ENCODE measurements around the gene DCUN1D1.

DCUN1D1 gene

DNA sequence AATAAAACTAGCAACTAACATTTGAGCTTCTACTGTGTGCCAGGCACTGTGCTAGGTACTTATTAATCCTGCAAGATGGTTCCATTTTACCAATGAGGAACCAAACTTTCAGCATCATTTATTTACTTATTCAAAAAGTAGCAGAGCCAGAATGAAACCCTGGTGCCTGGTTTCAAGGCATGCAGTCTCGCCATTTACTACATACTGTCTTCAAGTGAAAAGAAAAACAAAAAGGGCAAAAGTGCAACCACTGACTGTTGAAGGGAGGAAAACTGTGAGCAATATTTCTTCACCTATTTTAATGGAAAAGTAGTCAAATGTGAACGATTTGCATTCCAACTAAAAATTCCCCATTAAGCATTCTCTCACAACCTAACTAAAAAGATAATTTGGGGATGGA, 8.7 kb downstream of the DCUN1D1 start:
- DNase-seq, result no peak

DNA sequence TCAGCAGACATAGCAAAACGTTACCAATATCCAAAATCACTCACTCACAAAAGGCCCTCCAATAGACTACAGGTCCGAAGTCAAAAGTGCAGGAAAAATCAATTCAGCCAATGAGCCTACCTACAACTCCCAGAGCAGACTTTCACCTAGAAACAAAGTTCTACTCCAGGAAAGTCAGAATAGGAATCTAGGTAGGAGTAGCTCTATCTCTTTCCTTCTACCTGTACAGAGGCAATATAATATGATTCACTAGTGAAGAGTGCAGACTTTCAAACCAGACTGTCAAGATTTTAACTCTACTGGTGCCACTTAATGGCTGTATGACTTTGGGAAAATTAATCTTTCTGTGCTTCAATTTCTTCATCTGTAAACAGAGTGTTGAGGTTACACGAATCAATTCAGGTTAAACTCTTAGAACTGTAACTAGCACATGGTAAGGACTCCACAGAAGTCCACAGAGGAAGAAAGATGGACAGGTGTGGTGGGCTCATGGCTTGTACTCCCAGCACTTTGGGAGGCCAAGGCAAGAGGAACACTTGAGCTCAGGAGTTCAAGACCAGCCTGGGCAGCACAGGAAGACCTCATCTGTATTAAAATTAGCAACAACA, 9.4 kb downstream of the DCUN1D1 start:
- no peak for DNase-seq

- no peak for DNase-seq
Measured at GRCh38 chr3:182969853-182970252, 10.5 kb downstream of the DCUN1D1 start.

GRCh38 chr3:182969277-182969676, 11.1 kb downstream of the DCUN1D1 start:
- DNase-seq, result no peak

DNA sequence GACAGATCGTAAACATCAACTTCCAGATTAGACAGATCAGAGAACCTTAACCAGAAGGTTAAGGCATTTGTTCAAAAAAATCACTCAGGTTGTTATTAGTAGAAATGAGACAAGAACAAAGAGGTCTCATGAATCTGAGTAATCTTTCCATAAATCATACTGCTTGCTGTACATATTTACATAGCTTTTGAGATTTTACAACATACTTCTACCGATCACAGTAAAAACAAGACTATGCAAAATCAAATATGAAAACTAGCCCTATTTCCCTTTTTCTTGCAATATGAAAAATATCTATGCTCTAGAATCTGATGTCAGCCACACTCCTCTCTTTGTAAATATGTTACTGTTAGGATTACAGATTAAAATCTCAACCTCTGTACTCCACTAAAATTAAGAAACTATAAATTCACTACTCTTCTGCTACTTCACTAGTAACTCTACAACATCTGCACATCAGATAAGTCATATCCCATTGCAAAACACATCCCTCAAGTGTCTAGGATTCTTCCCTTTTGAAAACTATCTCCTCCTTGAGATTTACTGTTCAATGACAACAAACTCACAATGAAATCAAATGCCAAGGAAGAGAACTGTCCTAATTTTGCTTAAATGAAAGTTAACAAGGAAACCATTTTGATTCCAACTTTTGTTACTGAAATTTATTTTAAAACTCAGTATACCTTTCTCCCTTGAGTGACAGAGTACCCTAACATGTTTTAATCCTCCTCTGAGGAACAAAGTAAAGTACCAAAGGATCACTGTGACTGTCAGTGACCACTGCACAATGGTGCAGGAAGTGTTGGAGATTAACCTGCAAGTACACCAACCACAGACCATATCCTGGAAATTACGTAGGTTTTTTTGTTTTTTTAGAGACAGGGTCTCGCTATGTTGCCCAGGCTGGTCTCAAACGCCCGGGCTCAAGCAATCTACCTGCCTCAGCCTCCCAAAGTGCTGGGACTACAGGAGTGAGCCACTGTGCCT, 12.8 kb downstream of the DCUN1D1 start:
- DNase-seq, result peak; percentile 63

- DNase-seq, result no peak
Measured at GRCh38 chr3:182965861-182966366, 14.4 kb downstream of the DCUN1D1 start.

DNA sequence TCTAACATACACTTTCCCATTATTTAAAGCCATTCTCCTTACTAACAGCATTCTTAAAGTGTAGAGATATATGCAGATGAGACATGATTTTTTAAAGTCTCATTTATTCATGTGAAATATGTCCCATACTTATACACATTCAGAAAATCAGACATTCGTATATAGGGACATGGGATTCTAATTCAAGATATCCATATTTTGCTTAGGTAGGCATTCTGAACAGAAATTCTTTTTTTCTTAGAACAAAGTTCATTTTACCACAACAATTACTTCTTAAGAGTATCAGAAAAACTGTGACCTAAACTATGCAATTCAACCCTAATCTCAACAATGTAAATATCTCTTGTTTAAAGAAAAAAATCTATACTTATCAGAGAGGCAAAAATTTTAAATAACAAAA, 16.2 kb downstream of the DCUN1D1 start:
- no peak for DNase-seq

- DNase-seq, result no peak
Measured at GRCh38 chr3:182962166-182962565, 18.2 kb downstream of the DCUN1D1 start.

DNA sequence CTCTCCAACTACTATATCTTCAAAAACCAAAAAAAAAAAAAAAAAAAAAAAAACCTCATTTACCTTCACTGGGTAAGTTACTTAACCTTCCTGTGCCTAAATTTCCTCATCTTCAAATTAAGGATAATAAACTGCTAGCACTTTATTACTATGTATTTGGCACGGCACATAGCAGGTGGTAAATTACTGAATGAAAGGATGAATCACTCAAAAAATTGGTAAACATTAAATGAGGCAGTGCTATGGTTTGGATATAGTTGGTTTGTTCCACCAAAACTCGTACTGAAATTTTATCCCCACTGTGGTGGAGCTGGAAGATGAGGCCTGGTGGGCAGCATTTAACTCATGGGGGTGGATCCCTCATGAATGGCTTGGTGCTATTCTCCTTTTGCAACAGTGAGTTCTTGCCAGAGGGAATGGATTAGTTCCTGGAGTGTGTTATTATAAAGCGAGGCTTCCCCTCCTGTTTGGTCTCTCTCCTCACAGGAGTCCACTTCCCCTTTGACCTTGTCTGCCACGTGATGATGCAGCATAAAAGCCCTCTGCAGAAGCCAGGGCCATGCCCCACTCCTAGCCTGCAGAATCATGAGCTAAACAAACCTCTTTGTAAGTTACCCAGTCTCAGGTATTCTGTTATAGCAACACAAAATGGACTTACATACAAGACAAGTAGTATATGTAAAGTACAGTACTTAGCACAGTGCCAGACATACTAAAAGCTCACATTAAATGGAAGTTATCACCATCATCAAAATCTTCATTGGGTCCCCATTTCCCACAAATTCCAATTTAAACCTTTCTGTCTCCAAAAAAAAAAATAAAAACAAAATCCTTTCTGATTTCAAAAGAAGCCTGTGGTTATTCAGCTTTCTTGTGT, 20.6 kb downstream of the DCUN1D1 start:
- no peak for DNase-seq

DNA sequence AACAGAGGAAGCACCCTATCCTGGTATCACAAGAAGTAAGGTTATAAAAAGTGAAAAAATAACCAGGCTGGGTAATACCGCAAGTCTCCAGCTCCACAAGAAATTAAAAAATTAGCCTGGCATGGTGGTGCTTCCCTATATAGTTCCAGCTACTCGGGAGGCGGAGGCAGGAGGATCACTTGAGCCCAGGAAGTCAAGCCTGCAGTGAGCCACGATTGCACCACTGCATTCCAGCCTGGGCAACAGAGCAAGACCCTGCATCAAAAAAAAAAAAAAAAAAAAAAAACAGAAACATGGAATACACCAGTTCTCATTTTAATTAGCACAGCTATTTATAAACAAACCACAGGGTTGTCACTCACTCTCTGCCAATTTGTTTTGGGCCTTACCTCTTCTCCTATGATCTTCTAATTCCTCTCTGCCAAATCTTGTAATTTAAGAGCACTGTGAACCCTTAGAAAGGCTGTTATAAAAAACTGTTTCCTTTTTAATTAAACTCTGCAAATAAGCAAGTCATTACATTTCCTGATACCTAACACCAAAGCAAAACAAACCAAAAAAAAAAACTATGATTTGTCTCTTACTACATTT, 22.6 kb downstream of the DCUN1D1 start:
- DNase-seq, result no peak

GRCh38 chr3:182957226-182957625, 23.1 kb downstream of the DCUN1D1 start:
- DNase-seq, result no peak

GRCh38 chr3:182954553-182955235, 25.6 kb downstream of the DCUN1D1 start:
- DNase-seq, result no peak

GRCh38 chr3:182949688-182950087, 30.6 kb downstream of the DCUN1D1 start:
- DNase-seq, result no peak

GRCh38 chr3:182948305-182948704, 32.0 kb downstream of the DCUN1D1 start:
- no peak for DNase-seq

DNA sequence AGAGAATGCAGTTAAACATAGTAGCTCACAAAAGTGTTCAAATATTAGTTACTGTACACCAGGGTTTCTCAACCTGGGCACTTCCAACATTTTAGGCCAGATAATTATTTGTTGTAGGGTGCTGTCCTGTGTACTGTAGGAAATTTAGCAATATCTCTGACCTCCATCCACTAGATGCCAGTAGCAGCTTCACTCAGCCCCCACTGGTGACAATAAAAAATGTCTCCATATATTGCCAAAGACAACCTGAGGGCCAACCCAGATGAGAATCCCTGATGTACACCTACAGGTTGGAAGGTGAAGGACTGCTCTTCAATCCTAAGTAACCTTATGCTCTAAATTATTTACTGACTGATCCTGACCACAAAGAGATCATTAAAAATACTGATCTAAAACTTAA, 32.5 kb downstream of the DCUN1D1 start:
- DNase-seq, result no peak

DNA sequence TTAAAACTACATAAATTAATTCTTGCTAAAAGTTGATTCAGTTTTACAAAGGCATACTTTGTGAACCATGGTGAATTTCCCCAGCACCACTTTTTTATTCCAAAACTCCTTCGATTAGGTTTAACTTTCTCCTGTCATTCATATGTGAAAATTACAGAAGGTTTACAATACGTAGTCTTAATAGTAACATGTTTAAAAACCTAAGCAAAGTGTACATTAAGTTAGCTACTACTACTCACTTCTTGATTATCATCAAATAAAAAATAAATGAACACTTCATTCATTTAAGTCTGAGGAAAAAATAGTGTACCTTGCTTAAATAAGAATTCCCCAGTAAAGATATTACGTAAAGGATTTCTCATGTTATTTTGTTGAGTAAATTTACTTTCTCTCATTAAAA, 38.6 kb downstream of the DCUN1D1 start:
- DNase-seq, result no peak

DNA sequence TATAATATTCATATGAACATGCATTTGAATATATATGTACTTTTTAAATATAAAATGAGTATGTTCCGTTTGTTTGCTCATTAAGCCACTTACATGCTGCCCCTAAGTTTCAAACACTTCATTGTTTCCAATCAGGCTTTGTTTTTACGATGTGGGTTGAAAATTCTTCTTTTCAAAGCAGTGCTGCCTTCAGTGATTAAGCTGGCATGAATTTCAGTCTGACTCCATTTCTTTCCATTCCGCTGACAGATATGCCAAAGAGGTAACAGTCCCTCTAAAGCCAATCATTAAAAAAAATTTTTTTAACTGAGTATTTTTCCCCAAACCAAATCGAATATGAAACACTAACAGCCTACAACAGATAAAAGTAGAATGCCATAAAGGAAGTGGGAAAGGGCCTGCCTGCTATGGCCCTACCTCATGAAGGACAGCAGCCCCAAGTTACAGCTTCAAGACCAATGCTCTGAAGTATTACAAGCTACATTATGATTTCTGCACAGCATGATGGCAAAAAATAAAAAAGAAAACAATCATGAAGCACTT, 40.0 kb downstream of the DCUN1D1 start:
- no peak for DNase-seq

DNA sequence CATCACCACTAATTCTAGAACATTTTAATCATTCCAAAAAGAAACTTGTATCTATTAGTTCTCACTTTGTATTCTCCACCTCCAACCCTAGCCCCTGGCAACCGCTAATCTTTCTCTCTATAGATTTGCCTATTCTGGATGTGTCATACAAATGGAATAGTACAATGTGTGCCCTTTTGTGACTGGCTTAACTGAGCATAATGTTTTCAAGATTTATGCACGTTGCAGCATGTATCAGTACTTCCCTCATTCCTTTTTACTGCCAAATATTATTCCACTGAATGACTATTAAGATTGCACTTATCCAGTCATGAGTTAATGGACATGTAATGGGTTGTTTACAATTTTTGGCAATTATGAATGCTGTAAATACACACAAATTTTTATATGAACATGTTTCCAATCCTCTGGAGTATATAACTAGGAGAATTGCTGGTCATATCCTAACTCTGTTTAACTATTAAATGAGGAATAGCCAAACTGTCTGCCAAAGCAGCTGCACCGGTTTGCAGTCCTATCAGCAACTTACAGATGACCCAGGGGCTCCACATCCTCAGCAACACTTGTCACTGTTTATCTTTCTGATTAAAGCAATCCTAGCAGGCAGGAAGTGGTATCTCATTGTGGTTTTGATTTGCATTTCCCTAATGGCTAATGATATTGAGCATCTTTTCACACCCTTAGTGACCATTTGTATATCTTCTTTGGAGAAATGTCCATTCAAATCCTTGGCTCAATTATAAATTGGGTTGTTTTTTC, 42.9 kb downstream of the DCUN1D1 start:
- no peak for DNase-seq

DNA sequence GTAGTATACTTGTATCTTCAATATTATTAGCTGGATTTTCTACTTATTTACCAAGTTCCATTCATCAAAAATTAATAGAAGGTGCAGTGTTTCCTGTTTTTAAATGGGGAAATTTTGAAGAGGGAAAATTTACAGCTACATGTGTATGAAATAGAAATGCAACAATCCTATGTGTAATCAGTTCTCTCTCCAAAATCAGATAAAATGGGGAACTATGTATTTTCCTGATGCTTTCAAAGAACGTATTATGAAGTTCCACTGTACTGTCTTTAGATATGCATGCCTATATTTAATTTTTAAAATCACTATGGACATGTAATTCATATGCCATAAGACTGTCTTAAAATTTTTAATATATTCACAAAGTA, 43.4 kb downstream of the DCUN1D1 start:
- no peak for DNase-seq

DNA sequence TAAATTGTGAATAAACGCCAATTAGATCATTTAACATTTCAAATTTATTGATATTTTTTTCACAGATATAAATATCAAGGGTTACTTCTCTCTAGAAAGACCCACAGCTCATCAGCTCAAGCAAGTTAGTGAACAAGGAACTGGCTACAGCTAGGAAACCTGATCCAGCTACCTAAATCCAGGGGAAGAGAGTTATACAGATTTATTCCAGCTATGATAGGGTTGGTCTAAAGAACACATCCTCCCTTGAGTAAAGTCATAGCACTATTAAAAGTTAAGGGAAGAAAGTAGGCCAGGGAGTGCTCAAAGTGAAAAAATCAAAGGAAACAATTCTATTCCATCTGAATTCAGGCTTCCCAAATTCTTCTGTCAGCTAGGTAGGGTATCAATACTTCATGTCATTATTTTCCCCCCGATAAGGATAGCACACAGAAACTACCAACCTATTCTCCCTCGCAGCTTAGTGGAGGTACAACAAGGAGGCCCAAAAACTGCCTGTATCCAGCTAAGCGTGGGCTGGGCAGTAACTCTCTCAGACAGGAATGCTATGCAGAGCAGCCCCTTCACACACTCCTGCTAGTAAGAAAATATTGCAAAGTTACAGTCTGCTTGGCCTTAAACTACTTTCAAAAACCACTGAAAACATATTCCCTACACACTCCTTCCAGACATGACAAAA, 44.0 kb downstream of the DCUN1D1 start:
- DNase-seq, result no peak
